IgD-negative memory B cell (primary cell): ENCODE data around the gene PPP2R5E. TPM values are rescaled to one million over a fixed set of nuclear protein-coding genes. Genes with fewer than 3 reads are reported as not detected.

Experiments
- H3K27ac Mint-ChIP-seq, 3 donors: one replicate each; pipeline ENCODE4 v1.8.0; 2020 to 2022; ENCODE audit warnings: mild to moderate bottlenecking in 3 of 3, mixed read lengths in 3 of 3, moderate library complexity in 1 of 3
- H3K27me3 Mint-ChIP-seq: one replicate; pipeline ENCODE4 v1.8.0; 2021; ENCODE audit warnings: mixed read lengths
- H3K36me3 Mint-ChIP-seq: one replicate; pipeline ENCODE4 v1.8.0; 2020; ENCODE audit warnings: mild to moderate bottlenecking, mixed read lengths
- H3K4me1 Mint-ChIP-seq, 3 donors: one replicate each; pipeline ENCODE4 v1.8.0; 2020 to 2022; ENCODE audit warnings: mixed read lengths in 3 of 3, mild to moderate bottlenecking in 1 of 3
- H3K4me3 Mint-ChIP-seq, 4 donors: one replicate each; pipeline ENCODE4 v1.8.0; 2020 to 2022; ENCODE audit warnings: mild to moderate bottlenecking in 4 of 4, mixed read lengths in 4 of 4, moderate library complexity in 3 of 4
- H3K9me3 Mint-ChIP-seq, 3 donors: one replicate each; pipeline ENCODE4 v1.8.0; 2020 to 2021; ENCODE audit warnings: mixed read lengths in 3 of 3, mild to moderate bottlenecking in 1 of 3
- polyA plus RNA-seq: library from polyadenylated mRNA; unstranded; fragments of 300-500 nt; fragmentation: Illumina TruSeq; gene quantifications from one replicate; pipeline ENCODE4 v1.2.3, GENCODE V29; 2021

Gene PPP2R5E
- polyA plus RNA-seq, 1 donor from 2014 or later = 33.3 TPM

GRCh38 chr14:63472986-63473788, 70.0 kb downstream of the PPP2R5E start:
- H3K9me3 Mint-ChIP-seq = no peaks in the 10 kb centered on the region
- H3K4me3 Mint-ChIP-seq = no peak overlapping the region
- peaks cover 29 to 37% (median 34%) of the 10 kb centered on the region in 3 donors for H3K4me1 Mint-ChIP-seq
- no peaks in the 10 kb centered on the region for H3K27me3 Mint-ChIP-seq
- peaks cover 4% of the 10 kb centered on the region for H3K36me3 Mint-ChIP-seq
- no peak overlapping the region for H3K27ac Mint-ChIP-seq

GRCh38 chr14:63470962-63471793, 72.0 kb downstream of the PPP2R5E start:
- H3K27ac Mint-ChIP-seq = peak overlapping the region in 1 of 3 donors; percentile 92
- H3K9me3 Mint-ChIP-seq = no peaks in the 10 kb centered on the region
- H3K27me3 Mint-ChIP-seq = no peaks in the 10 kb centered on the region
- H3K36me3 Mint-ChIP-seq = peaks cover 4% of the 10 kb centered on the region
- H3K4me1 Mint-ChIP-seq = peaks cover 18 to 37% (median 25%) of the 10 kb centered on the region in 3 donors
- H3K4me3 Mint-ChIP-seq = peak overlapping the region in 1 of 4 donors; percentile 56

- Mint-ChIP-seq H3K27ac (no peak overlapping the region), H3K4me3 (no peak overlapping the region), H3K9me3 (no peaks in the 10 kb centered on the region), H3K27me3 (no peaks in the 10 kb centered on the region), H3K36me3 (peaks cover 5% of the 10 kb centered on the region), H3K4me1 (peaks cover 11 to 27% (median 19%) of the 10 kb centered on the region in 3 donors)
These were observed 74.9 kb downstream of the PPP2R5E start for GRCh38 chr14:63468294-63468693.

GRCh38 chr14:63467440-63468072, 75.6 kb downstream of the PPP2R5E start:
- Mint-ChIP-seq H3K4me3 (no peak overlapping the region), H3K4me1 (peaks cover 11 to 27% (median 19%) of the 10 kb centered on the region in 3 donors), H3K36me3 (peaks cover 5% of the 10 kb centered on the region), H3K27ac (no peak overlapping the region), H3K9me3 (no peaks in the 10 kb centered on the region), H3K27me3 (no peaks in the 10 kb centered on the region)

- H3K4me1 Mint-ChIP-seq = peaks cover 3 to 22% (median 12%) of the 10 kb centered on the region in 3 donors
- H3K4me3 Mint-ChIP-seq = no peak overlapping the region
- H3K36me3 Mint-ChIP-seq = peaks cover 5% of the 10 kb centered on the region
- no peaks in the 10 kb centered on the region for H3K9me3 Mint-ChIP-seq
- no peak overlapping the region for H3K27ac Mint-ChIP-seq
- no peaks in the 10 kb centered on the region for H3K27me3 Mint-ChIP-seq
These were observed 77.8 kb downstream of the PPP2R5E start for GRCh38 chr14:63465347-63465746.

- Mint-ChIP-seq H3K9me3 (no peaks in the 10 kb centered on the region), H3K27ac (no peak overlapping the region), H3K4me1 (peaks cover 7 to 14% (median 8%) of the 10 kb centered on the region in 3 donors), H3K4me3 (no peak overlapping the region), H3K36me3 (peaks cover 8% of the 10 kb centered on the region), H3K27me3 (no peaks in the 10 kb centered on the region)
These were observed 82.4 kb downstream of the PPP2R5E start for GRCh38 chr14:63460680-63461369.

GRCh38 chr14:63459738-63460137, 83.4 kb downstream of the PPP2R5E start:
- no peaks in the 10 kb centered on the region for H3K27me3 Mint-ChIP-seq
- H3K4me1 Mint-ChIP-seq = peaks cover 7 to 18% (median 8%) of the 10 kb centered on the region in 3 donors
- no peaks in the 10 kb centered on the region for H3K9me3 Mint-ChIP-seq
- no peak overlapping the region for H3K4me3 Mint-ChIP-seq
- no peak overlapping the region for H3K27ac Mint-ChIP-seq
- H3K36me3 Mint-ChIP-seq = peaks cover 8% of the 10 kb centered on the region

- no peaks in the 10 kb centered on the region for H3K27me3 Mint-ChIP-seq
- peaks cover 4% of the 10 kb centered on the region for H3K36me3 Mint-ChIP-seq
- no peak overlapping the region for H3K27ac Mint-ChIP-seq
- no peaks in the 10 kb centered on the region for H3K9me3 Mint-ChIP-seq
- no peak overlapping the region for H3K4me3 Mint-ChIP-seq
- peaks cover 7 to 18% (median 9%) of the 10 kb centered on the region in 3 donors for H3K4me1 Mint-ChIP-seq
These were observed 85.7 kb downstream of the PPP2R5E start for GRCh38 chr14:63457498-63457897.

- Mint-ChIP-seq H3K27ac (peak overlapping the region in 1 of 3 donors; percentile 24), H3K9me3 (no peaks in the 10 kb centered on the region), H3K27me3 (no peaks in the 10 kb centered on the region), H3K4me1 (peaks cover 3 to 18% (median 13%) of the 10 kb centered on the region in 3 donors), H3K4me3 (no peak overlapping the region), H3K36me3 (peaks cover 9% of the 10 kb centered on the region)
These were observed 88.1 kb downstream of the PPP2R5E start for GRCh38 chr14:63454863-63455622.

GRCh38 chr14:63454436-63454835, 88.7 kb downstream of the PPP2R5E start:
- H3K9me3 Mint-ChIP-seq = no peaks in the 10 kb centered on the region

GRCh38 chr14:63453443-63453936, 89.7 kb downstream of the PPP2R5E start:
- Mint-ChIP-seq H3K4me1 (peaks cover 3 to 14% (median 11%) of the 10 kb centered on the region in 3 donors), H3K27ac (no peak overlapping the region), H3K27me3 (no peaks in the 10 kb centered on the region), H3K4me3 (no peak overlapping the region), H3K9me3 (no peaks in the 10 kb centered on the region), H3K36me3 (peaks cover 9% of the 10 kb centered on the region)

More at GRCh38 chr14:63454436-63454835, 88.7 kb downstream of the PPP2R5E start:
- H3K27me3 Mint-ChIP-seq = no peaks in the 10 kb centered on the region
- no peak overlapping the region for H3K4me3 Mint-ChIP-seq
- peaks cover 3 to 16% (median 13%) of the 10 kb centered on the region in 3 donors for H3K4me1 Mint-ChIP-seq
- H3K36me3 Mint-ChIP-seq = peaks cover 8% of the 10 kb centered on the region
- H3K27ac Mint-ChIP-seq = no peak overlapping the region

GRCh38 chr14:63452796-63453195, 90.4 kb downstream of the PPP2R5E start:
- peaks cover 3 to 11% (median 9%) of the 10 kb centered on the region in 3 donors for H3K4me1 Mint-ChIP-seq
- no peaks in the 10 kb centered on the region for H3K27me3 Mint-ChIP-seq
- no peaks in the 10 kb centered on the region for H3K9me3 Mint-ChIP-seq
- H3K36me3 Mint-ChIP-seq = peaks cover 9% of the 10 kb centered on the region
- no peak overlapping the region for H3K4me3 Mint-ChIP-seq
- H3K27ac Mint-ChIP-seq = no peak overlapping the region

GRCh38 chr14:63448841-63449240, 94.3 kb downstream of the PPP2R5E start:
- Mint-ChIP-seq H3K4me3 (no peak overlapping the region), H3K36me3 (peaks cover 18% of the 10 kb centered on the region), H3K27ac (no peak overlapping the region), H3K9me3 (no peaks in the 10 kb centered on the region), H3K4me1 (peaks cover 6 to 11% (median 8%) of the 10 kb centered on the region in 3 donors), H3K27me3 (no peaks in the 10 kb centered on the region)

- H3K27me3 Mint-ChIP-seq = no peaks in the 10 kb centered on the region
- H3K4me3 Mint-ChIP-seq = no peak overlapping the region
- H3K9me3 Mint-ChIP-seq = no peaks in the 10 kb centered on the region
- peaks cover 22% of the 10 kb centered on the region for H3K36me3 Mint-ChIP-seq
- peaks cover 7 to 16% (median 16%) of the 10 kb centered on the region in 3 donors for H3K4me1 Mint-ChIP-seq
- H3K27ac Mint-ChIP-seq = no peak overlapping the region
These were observed 98.6 kb downstream of the PPP2R5E start for GRCh38 chr14:63444588-63444987.
